K562 (cell line): Measurements from ENCODE around the gene CEACAM5. TPM values are rescaled to one million over a fixed set of nuclear protein-coding genes. Genes with fewer than 3 reads are reported as not detected.

Experiments
- ATAC-seq: fragments of 200-7000 bp; cut with Tn5 transposase; 3 replicates; pipeline ENCODE4 v1.9.1; 2020; ENCODE audit warnings: moderate library complexity
- BruUV-seq: library from RNA; stranded (reverse); fragments of 400-500 nt; replicated peaks from 2 replicates; lab custom pipeline; 2021; lab: Mats Ljungman, UMichigan
- CTCF ChIA-PET: fragments of 300-600 bp; formaldehyde crosslinking; extraction: SDS; loops from one replicate; lab custom pipeline; 2021; ENCODE audit warnings: low intra/inter-chr PET ratio; lab: Yijun Ruan, JAX
- POLR2A ChIA-PET: fragments of 300-600, 350-650 bp; sonication (Branson Sonifier 250); formaldehyde crosslinking; extraction: SDS; loops from one replicate; lab custom pipeline; 2021; ENCODE audit warnings: antibody characterized with exemption, inconsistent platforms; lab: Yijun Ruan, JAX
- DNase-seq, 4 experiments: peaks; one replicate each; pipeline versions ENCODE4 v3.0.0 to v3.0.0-alpha.2; 2011 to 2018; ENCODE audit warnings: low spot score in 3 of 4, mixed read lengths in 3 of 4; ENCODE audit errors: extremely low read depth in 1 of 4
- FAIRE-seq: peaks from 2 replicates; lab custom pipeline; 2011; peaks lifted over from hg19 to GRCh38; lab: Jason Lieb, UNC
- H2AFZ ChIP-seq: 2 replicates; pipeline ENCODE4 v1.6.0; 2011; ENCODE audit warnings: low read depth, low read length, control low read depth, inconsistent platforms
- H3K27ac ChIP-seq: fragments of 200-600 bp; 3 replicates; pipeline ENCODE4 v1.8.0; 2011; ENCODE audit warnings: low read depth, mild to moderate bottlenecking, control low read depth, inconsistent platforms, low read length, moderate library complexity, mixed read lengths; ENCODE audit errors: extremely low read depth
- H3K27me3 ChIP-seq, 2 experiments: fragments of 300-600 bp in 1 of 2; 2 replicates in 1 of 2; 3 replicates in 1 of 2; pipeline versions ENCODE4 v1.6.0 to v1.8.0; 2011; ENCODE audit warnings: inconsistent platforms in 2 of 2, low read length in 2 of 2, mild to moderate bottlenecking in 1 of 2, mixed read lengths in 1 of 2, moderate library complexity in 1 of 2; ENCODE audit not compliant: control insufficient read depth in 2 of 2, insufficient read depth in 2 of 2
- H3K36me3 ChIP-seq: fragments of 300-600 bp; 3 replicates; pipeline ENCODE4 v1.8.0; 2011; ENCODE audit warnings: mild to moderate bottlenecking, low read length, inconsistent platforms; ENCODE audit not compliant: control insufficient read depth, insufficient read depth
- H3K4me1 ChIP-seq, 2 experiments: fragments of 200-600 bp in 1 of 2; replicated peaks in 1 of 2; 2 replicates in 1 of 2; 3 replicates in 1 of 2; pipeline versions ENCODE4 v1.5.1 to v1.8.0; 2011; ENCODE audit warnings: inconsistent platforms in 2 of 2, low read length in 2 of 2, mild to moderate bottlenecking in 1 of 2, mixed read lengths in 1 of 2, moderate library complexity in 1 of 2; ENCODE audit not compliant: control insufficient read depth in 2 of 2, insufficient read depth in 2 of 2
- H3K4me2 ChIP-seq: 2 replicates; pipeline ENCODE4 v1.6.1; 2011; ENCODE audit warnings: low read length, control low read depth, inconsistent platforms, mixed read lengths; ENCODE audit not compliant: insufficient read depth
- H3K4me3 ChIP-seq: fragments of 200-600 bp; sonication (generic), shearing (Covaris generic); 2 replicates; pipeline ENCODE4 v1.5.1; 2016; ENCODE audit warnings: control low read depth, inconsistent platforms
- H3K79me2 ChIP-seq: fragments of 200-600 bp; 3 replicates; pipeline ENCODE4 v1.8.0; 2011; ENCODE audit warnings: low read length, inconsistent platforms; ENCODE audit not compliant: control insufficient read depth, insufficient read depth
- H3K9ac ChIP-seq, 2 experiments: 2 replicates each; pipeline versions ENCODE4 v1.6.0 to v1.6.1; 2011; ENCODE audit warnings: low read depth in 2 of 2, low read length in 2 of 2, control low read depth in 1 of 2, inconsistent platforms in 1 of 2, mild to moderate bottlenecking in 1 of 2, mixed read lengths in 1 of 2; ENCODE audit not compliant: insufficient read depth in 1 of 2
- H3K9me1 ChIP-seq: one replicate; pipeline ENCODE4 v1.6.0; 2011; ENCODE audit warnings: inconsistent platforms, mild to moderate bottlenecking, low read length, moderate library complexity; ENCODE audit not compliant: control insufficient read depth, insufficient read depth
- H3K9me3 ChIP-seq: replicated peaks from 2 replicates; pipeline ENCODE4 v1.5.1; 2011; ENCODE audit warnings: low read depth, low read length, inconsistent platforms; ENCODE audit not compliant: control insufficient read depth, insufficient read depth
- H4K20me1 ChIP-seq: replicated peaks from 2 replicates; pipeline ENCODE4 v1.6.1; 2011; ENCODE audit warnings: low read length, inconsistent platforms, mixed read lengths; ENCODE audit not compliant: control insufficient read depth, insufficient read depth
- GATAD2A ChIP-seq: fragments of 450-650 bp; IDR thresholded peaks from 2 replicates; pipeline ENCODE4 v1.6.1; 2017
- HLTF ChIP-seq: fragments of 450-650 bp; IDR thresholded peaks from 2 replicates; pipeline ENCODE4 v1.6.1; 2016
- ILK ChIP-seq: fragments of 450-650 bp; IDR thresholded peaks from 2 replicates; pipeline ENCODE4 v1.6.1; 2016; ENCODE audit warnings: missing genetic modification characterization, low read depth, mild to moderate bottlenecking, missing compliant biosample characterization, moderate library complexity, borderline replicate concordance
- PCBP2 ChIP-seq: fragments of 200-400 bp; formaldehyde crosslinking; IDR thresholded peaks from 2 replicates; pipeline ENCODE4 v1.6.1; 2018; ENCODE audit warnings: low read length, low read depth, mild to moderate bottlenecking, moderate library complexity; ENCODE audit not compliant: poor library complexity, severe bottlenecking
- PHTF2 ChIP-seq: fragments of 250-450 bp; sonication (Bioruptor Pico); IDR thresholded peaks from 2 replicates; pipeline ENCODE4 v1.5.0; 2021; ENCODE audit warnings: mild to moderate bottlenecking
- RBM25 ChIP-seq: fragments of 200-400 bp; formaldehyde crosslinking; IDR thresholded peaks from 2 replicates; pipeline ENCODE4 v1.6.1; 2018; ENCODE audit warnings: low read length, low read depth, moderate library complexity; ENCODE audit not compliant: severe bottlenecking
- SNIP1 ChIP-seq: fragments of 450-650 bp; IDR thresholded peaks from 2 replicates; pipeline ENCODE4 v1.7.1; 2017; ENCODE audit warnings: low read depth, mild to moderate bottlenecking
- ZC3H4 ChIP-seq: sonication (generic); formaldehyde crosslinking; IDR thresholded peaks from 2 replicates; pipeline ENCODE4 v1.9.0; 2021; ENCODE audit warnings: missing genetic modification reagents, borderline replicate concordance
- ZNF584 ChIP-seq: fragments of 200-800 bp; sonication (Bioruptor generic); IDR thresholded peaks from 2 replicates; pipeline ENCODE4 v1.6.1; 2016; ENCODE audit warnings: low read depth, mild to moderate bottlenecking, missing genetic modification characterization, missing compliant biosample characterization
- ZNF707 ChIP-seq: fragments of 250-450 bp; sonication (Bioruptor Pico); conservative IDR thresholded peaks from 2 replicates; pipeline ENCODE4 v1.8.0; 2022; ENCODE audit warnings: inconsistent platforms, mild to moderate bottlenecking, moderate library complexity
- WGBS: fragments of 100-300 bp; shearing (Covaris generic); methylation state at CpG from one replicate; pipeline ENCODE4 v1.1.6; 2016; ENCODE audit warnings: low coverage, mixed read lengths; ENCODE audit not compliant: insufficient coverage; ENCODE audit errors: missing lambda C conversion rate; 5-methylcytosine and 5-hydroxymethylcytosine counted together
- in situ Hi-C: fragments of 300-500 bp; cut with MboI; formaldehyde crosslinking; loops from 4 replicates; pipeline ENCODE4 v1.15.0; 2018; ENCODE audit warnings: inconsistent platforms, mixed read lengths
- intact Hi-C: fragments of 100-400 bp; cut with micrococcal nuclease; formaldehyde crosslinking; loops from 2 replicates; pipeline ENCODE4 v1.14.2; 2022
- polyA plus RNA-seq, 8 experiments: library from polyadenylated mRNA; depleted of rRNA in 4 of 8; stranded (reverse) in 5 of 8; unstranded in 3 of 8; fragments of >200 nt; fragmentation: Nextera tagmentation in 2 of 8; fragmentation: Illumina TruSeq in 1 of 8; extraction: Ambion mirVana in 2 of 8; extraction: Trizol in 1 of 8; gene quantifications; 2 replicates each; pipeline versions ENCODE4 v1.2.1 to v1.2.3, GENCODE V29; 2011 to 2014; ENCODE audit warnings: inconsistent platforms in 1 of 8, missing spikeins in 1 of 8
- total RNA-seq, 7 experiments: library from RNA; depleted of rRNA in 6 of 7; stranded (reverse); fragments of >200 nt in 6 of 7; fragmentation: Illumina TruSeq in 2 of 7; extraction: Trizol in 2 of 7; gene quantifications; 2 replicates each; pipeline versions ENCODE4 v1.2.1 to v1.2.3, GENCODE V29; 2011 to 2021; ENCODE audit warnings: low replicate concordance in 1 of 7

Gene CEACAM5
- total and polyA plus RNA-seq, 9 of the 15 experiments (the other 6 are each of a cell fraction or from before 2014, with no cell fraction given) = 0.33 TPM; not detected in 8

DNA sequence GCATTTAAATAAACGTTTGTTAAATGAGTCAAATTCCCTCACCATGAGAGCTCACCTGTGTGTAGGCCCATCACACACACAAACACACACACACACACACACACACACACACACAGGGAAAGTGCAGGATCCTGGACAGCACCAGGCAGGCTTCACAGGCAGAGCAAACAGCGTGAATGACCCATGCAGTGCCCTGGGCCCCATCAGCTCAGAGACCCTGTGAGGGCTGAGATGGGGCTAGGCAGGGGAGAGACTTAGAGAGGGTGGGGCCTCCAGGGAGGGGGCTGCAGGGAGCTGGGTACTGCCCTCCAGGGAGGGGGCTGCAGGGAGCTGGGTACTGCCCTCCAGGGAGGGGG lies 8.5 kb upstream of the CEACAM5 start:
- DNase-seq (no peak), FAIRE-seq (no peak), ATAC-seq (no peak)
- H3K79me2 ChIP-seq = no peaks in the 10 kb centered on the region
- WGBS = 4% methylated on average over 2 of the region's 2 CpGs
- H3K27me3 ChIP-seq = no peaks in the 10 kb centered on the region; a peak in 1 of 5 replicates
- no peak overlapping the region for H3K9ac ChIP-seq
- peaks cover 7% of the 10 kb centered on the region for H4K20me1 ChIP-seq
- H3K9me3 ChIP-seq = no peaks in the 10 kb centered on the region
- TF ChIP-seq SNIP1 (no peak), HLTF (no peak), ZNF584 (CRISPR knock-in tag) (no peak), RBM25 (no peak), ZC3H4 (CRISPR knock-in tag) (no peak), PHTF2 (CRISPR knock-in tag) (no peak), ILK (no peak), PCBP2 (no peak), GATAD2A (no peak), ZNF707 (CRISPR knock-in tag) (no peak)
- H3K36me3 ChIP-seq = no peaks in the 10 kb centered on the region
- no peak overlapping the region for H3K4me2 ChIP-seq
- H3K4me1 ChIP-seq = peaks cover 0 to 4% of the 10 kb centered on the region in 2 experiments; a peak in 1 of 5 replicates
- no peak overlapping the region for H3K4me3 ChIP-seq
- intact Hi-C loops = no loop called here
- in situ Hi-C loops = no loop called here
- no peaks in the 10 kb centered on the region for H3K9me1 ChIP-seq
- no peak overlapping the region for H3K27ac ChIP-seq
- POLR2A ChIA-PET = no interaction called here
- H2AFZ ChIP-seq = no peak overlapping the region
- BruUV-seq = no TSS peak
- CTCF ChIA-PET = interaction anchor here (0.6 kb wide), 1 partner anchor 495 kb away, joined by 3 read pairs; no protein-coding TSS in a partner anchor
